OCI-LY7 (cell line): ENCODE results near the gene TNFRSF1A. TPM values are rescaled to one million over a fixed set of nuclear protein-coding genes. Genes with fewer than 3 reads are reported as not detected.
A peak's percentile ranks its signal among the peaks of the same experiment; 100 is the strongest.

Experiments used
- BruUV-seq: library from RNA; stranded (reverse); fragments of 400-500 nt; replicated peaks from 2 replicates; lab custom pipeline; 2021; lab: Mats Ljungman, UMichigan
- CTCF ChIA-PET: fragments of 300-600 bp; sonication (Branson Sonifier 250); formaldehyde crosslinking; loops from one replicate; lab custom pipeline; 2022; ENCODE audit warnings: antibody characterized with exemption; ENCODE audit not compliant: unreplicated experiment; lab: Charles Lee
- POLR2A ChIA-PET: fragments of 300-600 bp; sonication (Branson Sonifier 250); formaldehyde crosslinking; loops from one replicate; lab custom pipeline; 2022; ENCODE audit warnings: antibody characterized with exemption; lab: Charles Lee
- DNase-seq: peaks from one replicate; pipeline ENCODE4 v3.0.0-alpha.2; 2015; ENCODE audit warnings: low spot score
- H2AFZ ChIP-seq: fragments of 200-600 bp; sonication (generic), shearing (Covaris generic); 2 replicates; pipeline ENCODE4 v1.6.1; 2014; ENCODE audit warnings: mild to moderate bottlenecking, antibody characterized with exemption, low read length, moderate library complexity
- H3K27ac ChIP-seq: fragments of 200-600 bp; sonication (generic); 2 replicates; pipeline ENCODE4 v1.5.1; 2014; ENCODE audit warnings: mixed run types, low read depth, mild to moderate bottlenecking, moderate library complexity, low read length, inconsistent platforms; ENCODE audit not compliant: poor library complexity, severe bottlenecking
- H3K36me3 ChIP-seq: fragments of 200-600 bp; sonication (generic); 2 replicates; pipeline ENCODE4 v1.6.1; 2014; ENCODE audit warnings: mild to moderate bottlenecking, antibody characterized with exemption, low read length, moderate library complexity, mixed read lengths; ENCODE audit not compliant: insufficient read depth
- H3K4me1 ChIP-seq: fragments of 200-600 bp; sonication (generic); 2 replicates; pipeline ENCODE4 v1.5.1; 2014; ENCODE audit warnings: mild to moderate bottlenecking, low read length; ENCODE audit not compliant: insufficient read depth, poor library complexity, severe bottlenecking
- H3K4me2 ChIP-seq: fragments of 200-600 bp; sonication (generic); 2 replicates; pipeline ENCODE4 v1.6.1; 2014; ENCODE audit warnings: mild to moderate bottlenecking, low read length
- H3K4me3 ChIP-seq: fragments of 200-600 bp; sonication (generic); 2 replicates; pipeline ENCODE4 v1.5.1; 2014; ENCODE audit warnings: mild to moderate bottlenecking, low read depth, low read length; ENCODE audit not compliant: poor library complexity, severe bottlenecking
- H3K79me2 ChIP-seq: fragments of 200-600 bp; sonication (generic); 2 replicates; pipeline ENCODE4 v1.6.1; 2016; ENCODE audit warnings: low read depth, mild to moderate bottlenecking, low read length, moderate library complexity, mixed read lengths; ENCODE audit not compliant: insufficient read depth
- H3K9me2 ChIP-seq: fragments of 200-600 bp; sonication (generic); 2 replicates; pipeline ENCODE4 v1.6.1; 2016; ENCODE audit warnings: mild to moderate bottlenecking, low read length, mixed read lengths; ENCODE audit not compliant: insufficient read depth
- H3K9me3 ChIP-seq: fragments of 200-600 bp; sonication (generic); 2 replicates; pipeline ENCODE4 v1.6.1; 2014; ENCODE audit warnings: mild to moderate bottlenecking, mixed run types, low read length, mixed read lengths
- H4K20me1 ChIP-seq: fragments of 200-600 bp; sonication (generic); 2 replicates; pipeline ENCODE4 v1.6.1; 2014; ENCODE audit warnings: mild to moderate bottlenecking, antibody characterized with exemption, low read length, moderate library complexity, mixed read lengths; ENCODE audit not compliant: insufficient read depth
- CTCF ChIP-seq: fragments of 200-600 bp; sonication (generic); conservative IDR thresholded peaks from 2 replicates; pipeline ENCODE4 v1.5.1; 2014; ENCODE audit warnings: mild to moderate bottlenecking, antibody characterized with exemption, low read length, moderate library complexity, mixed read lengths
- EZH2phosphoT487 ChIP-seq: fragments of 200-600 bp; sonication (generic); IDR thresholded peaks from 2 replicates; pipeline ENCODE4 v1.6.1; 2018; ENCODE audit warnings: low read depth, borderline replicate concordance, mild to moderate bottlenecking, mixed run types, antibody characterized with exemption, low read length, moderate library complexity, mixed read lengths
- intact Hi-C: fragments of 100-400 bp; cut with micrococcal nuclease; formaldehyde crosslinking; loops from one replicate; pipeline ENCODE4 v1.10.0; 2022; ENCODE audit not compliant: unreplicated experiment
- total RNA-seq, 2 experiments: library from RNA; depleted of rRNA in 1 of 2; stranded (reverse); fragments of >200 nt in 1 of 2; shearing (Covaris generic) in 1 of 2; gene quantifications; 2 replicates each; pipeline ENCODE4 v1.2.3, GENCODE V29; 2014 to 2022

TNFRSF1A gene
- total RNA-seq, 2 experiments from 2014 or later = 37.3 to 50.9 TPM

- TF ChIP-seq EZH2phosphoT487 (no peak), CTCF (no peak)
- H3K9me3 ChIP-seq = no peaks in the 10 kb centered on the region
- no peak within 1 kb of the TSS for H3K4me2 ChIP-seq
- no peaks in the 10 kb centered on the region for H4K20me1 ChIP-seq
- ChIA-PET CTCF (interaction anchor here (0.6 kb wide), 2 partner anchors 348 to 679 kb away, joined by 3 read pairs; partner anchors contain the start of gene COPS7A), POLR2A (interaction anchor here (0.6 to 1.2 kb wide), 2 partner anchors 19 to 161 kb away, joined by 3 to 5 read pairs; no protein-coding TSS in a partner anchor)
- DNase-seq = no peak
- peaks cover 10% of the 10 kb centered on the region for H3K4me1 ChIP-seq
- H2AFZ ChIP-seq = peak within 1 kb of the TSS; percentile 75; the same call in 1 of the 2 replicates
- H3K9me2 ChIP-seq = no peaks in the 10 kb centered on the region
- no TSS peak for BruUV-seq
- no peak within 1 kb of the TSS for H3K27ac ChIP-seq
- intact Hi-C loops = no loop called here
- H3K4me3 ChIP-seq = no peak within 1 kb of the TSS
- H3K79me2 ChIP-seq = no peaks in the 10 kb centered on the region
- no peaks in the 10 kb centered on the region for H3K36me3 ChIP-seq
Measured at GRCh38 chr12:6375269-6376078, 33.6 kb upstream of the TNFRSF1A start, which contains the start of gene SCNN1A. Gene SCNN1A (minus strand): TSS chr12:6375563. CDS start chr12:6374783, 780 bp downstream.

GRCh38 chr12:6374786-6375160 lies 32.9 kb upstream of the TNFRSF1A start:
- CTCF ChIA-PET = no interaction called here
- H3K27ac ChIP-seq = no peak overlapping the region
- no peaks in the 10 kb centered on the region for H3K79me2 ChIP-seq
- H3K9me2 ChIP-seq = no peaks in the 10 kb centered on the region
- intact Hi-C loops = no loop called here
- POLR2A ChIA-PET = interaction anchor here (1.2 kb wide), 1 partner anchor 19 kb away, joined by 5 read pairs; no protein-coding TSS in a partner anchor
- H2AFZ ChIP-seq = no peak overlapping the region
- no peaks in the 10 kb centered on the region for H4K20me1 ChIP-seq
- H3K36me3 ChIP-seq = no peaks in the 10 kb centered on the region
- no peak overlapping the region for H3K4me2 ChIP-seq
- BruUV-seq = no TSS peak
- no peaks in the 10 kb centered on the region for H3K9me3 ChIP-seq
- peaks cover 10% of the 10 kb centered on the region for H3K4me1 ChIP-seq
- DNase-seq = no peak
- TF ChIP-seq EZH2phosphoT487 (no peak), CTCF (no peak)
- no peak overlapping the region for H3K4me3 ChIP-seq
